Esophagus muscularis mucosa (tissue), 4 donors: ENCODE results near the gene SHMT2. TPM values are rescaled to one million over a fixed set of nuclear protein-coding genes. Genes with fewer than 3 reads are reported as not detected.

ENCODE experiments used
- DNase-seq: peaks from one replicate; pipeline ENCODE4 v3.0.0-alpha.2; 2017; ENCODE audit errors: extremely low spot score
- H3K27ac ChIP-seq, 4 donors: fragments of 200-600 bp; sonication (generic); replicated peaks in 1 of 4; 1 replicate in 3 of 4; 2 replicates in 1 of 4; pipeline ENCODE4 v1.5.1; 2016 to 2019; ENCODE audit warnings: mild to moderate bottlenecking in 1 of 4
- H3K27me3 ChIP-seq, 4 donors: fragments of 200-600 bp; sonication (generic); one replicate each; pipeline versions ENCODE4 v1.5.1 to v1.6.0; 2016 to 2019
- H3K36me3 ChIP-seq, 4 donors: fragments of 200-600 bp; sonication (generic); one replicate each; pipeline ENCODE4 v1.5.1; 2016 to 2019
- H3K4me1 ChIP-seq, 4 donors: fragments of 200-600 bp; sonication (generic); one replicate each; pipeline ENCODE4 v1.5.1; 2016 to 2019
- H3K4me3 ChIP-seq, 4 donors: fragments of 200-600 bp; sonication (generic); 1 replicate in 2 of 4; 2 replicates in 2 of 4; pipeline ENCODE4 v1.5.1; 2016 to 2019; ENCODE audit warnings: mild to moderate bottlenecking in 4 of 4, moderate library complexity in 1 of 4
- H3K9me3 ChIP-seq, 4 donors: fragments of 200-600 bp; sonication (generic); 1 replicate in 3 of 4; 2 replicates in 1 of 4; pipeline ENCODE4 v1.5.1; 2016 to 2019
- EP300 ChIP-seq: sonication (generic); formaldehyde crosslinking; IDR thresholded peaks from one replicate; pipeline ENCODE4 v1.6.1; 2017; ENCODE audit warnings: antibody characterized with exemption
- POLR2A ChIP-seq: fragments of 450-650 bp; IDR thresholded peaks from one replicate; pipeline ENCODE4 v1.6.1; 2017; ENCODE audit warnings: antibody characterized with exemption, moderate library complexity, mild to moderate bottlenecking, low read depth
- POLR2AphosphoS5 ChIP-seq, 2 donors: sonication (generic); formaldehyde crosslinking; IDR thresholded peaks; one replicate each; pipeline ENCODE4 v1.6.1; 2017; ENCODE audit warnings: antibody characterized with exemption in 2 of 2
- WGBS: methylation state at CpG from one replicate; pipeline ENCODE4 v1.1.5; 2018; 5-methylcytosine and 5-hydroxymethylcytosine counted together
- intact Hi-C: fragments of 100-400 bp; cut with DNase I; formaldehyde crosslinking; loops from one replicate; pipeline ENCODE4 v1.15.1; 2023
- total RNA-seq, 4 donors: library from RNA; depleted of rRNA; stranded (reverse); fragments of >200 nt; gene quantifications; one replicate each; pipeline versions ENCODE4 v1.1.0 to v1.2.1, GENCODE V29; 2016
- TF ChIP-seq, protein P1 (sequence below), 3 experiments: fragments of 200-600 bp in 2 of 3; fragments of 450-650 bp in 1 of 3; sonication (generic) in 2 of 3; IDR thresholded peaks; one replicate each; pipeline ENCODE4 v1.5.1; 2017 to 2019; ENCODE audit warnings: antibody characterized with exemption in 3 of 3, mild to moderate bottlenecking in 2 of 3, moderate library complexity in 1 of 3

The SHMT2 gene
- total RNA-seq, 4 donors from 2014 or later = 22.8 to 60.4 (median 34.6) TPM

DNA sequence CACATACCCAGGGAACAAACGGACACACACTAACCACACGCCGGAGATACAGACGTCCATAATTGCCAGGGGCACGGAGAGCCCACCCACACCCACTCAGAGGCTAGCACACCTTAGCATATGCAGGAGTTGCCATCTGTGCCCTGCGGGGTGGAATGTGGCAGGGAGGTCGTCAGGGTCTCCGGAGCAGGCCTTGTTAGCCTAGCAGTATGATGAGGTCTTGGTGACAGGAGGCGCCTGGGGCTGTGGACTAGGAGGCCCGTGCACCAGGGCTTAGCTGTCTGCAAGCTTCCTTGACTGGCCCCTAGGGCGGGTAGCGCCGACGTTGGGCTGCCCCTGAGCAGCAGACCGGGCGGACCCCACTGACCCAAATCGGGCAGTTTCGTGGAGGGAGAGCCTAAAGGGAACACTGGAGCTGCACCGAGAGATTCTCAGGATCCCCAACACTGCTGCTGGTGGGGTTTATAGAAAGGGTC, 11.5 kb downstream of the SHMT2 start:
- peaks cover 58 to 82% (median 72%) of the 10 kb centered on the region in 4 donors for H3K4me1 ChIP-seq
- WGBS = 18% methylated on average over 11 of the region's 19 CpGs
- no peak for DNase-seq
- H3K4me3 ChIP-seq = peak overlapping the region; percentile 58 to 59 (median 59)
- peaks cover 15 to 99% (median 59%) of the 10 kb centered on the region in 4 donors for H3K27me3 ChIP-seq
- no peaks in the 10 kb centered on the region for H3K9me3 ChIP-seq
- intact Hi-C loops = no loop called here
- H3K27ac ChIP-seq = no peak overlapping the region
- no peaks in the 10 kb centered on the region for H3K36me3 ChIP-seq
- no peak for TF ChIP-seq POLR2A
- TF ChIP-seq, protein P1, sequence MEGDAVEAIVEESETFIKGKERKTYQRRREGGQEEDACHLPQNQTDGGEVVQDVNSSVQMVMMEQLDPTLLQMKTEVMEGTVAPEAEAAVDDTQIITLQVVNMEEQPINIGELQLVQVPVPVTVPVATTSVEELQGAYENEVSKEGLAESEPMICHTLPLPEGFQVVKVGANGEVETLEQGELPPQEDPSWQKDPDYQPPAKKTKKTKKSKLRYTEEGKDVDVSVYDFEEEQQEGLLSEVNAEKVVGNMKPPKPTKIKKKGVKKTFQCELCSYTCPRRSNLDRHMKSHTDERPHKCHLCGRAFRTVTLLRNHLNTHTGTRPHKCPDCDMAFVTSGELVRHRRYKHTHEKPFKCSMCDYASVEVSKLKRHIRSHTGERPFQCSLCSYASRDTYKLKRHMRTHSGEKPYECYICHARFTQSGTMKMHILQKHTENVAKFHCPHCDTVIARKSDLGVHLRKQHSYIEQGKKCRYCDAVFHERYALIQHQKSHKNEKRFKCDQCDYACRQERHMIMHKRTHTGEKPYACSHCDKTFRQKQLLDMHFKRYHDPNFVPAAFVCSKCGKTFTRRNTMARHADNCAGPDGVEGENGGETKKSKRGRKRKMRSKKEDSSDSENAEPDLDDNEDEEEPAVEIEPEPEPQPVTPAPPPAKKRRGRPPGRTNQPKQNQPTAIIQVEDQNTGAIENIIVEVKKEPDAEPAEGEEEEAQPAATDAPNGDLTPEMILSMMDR (IDR thresholded peaks at IDR 0.05) = no peak
- no peak for TF ChIP-seq POLR2AphosphoS5 (IDR thresholded peaks at IDR 0.05)
- TF ChIP-seq EP300 = no peak

DNA sequence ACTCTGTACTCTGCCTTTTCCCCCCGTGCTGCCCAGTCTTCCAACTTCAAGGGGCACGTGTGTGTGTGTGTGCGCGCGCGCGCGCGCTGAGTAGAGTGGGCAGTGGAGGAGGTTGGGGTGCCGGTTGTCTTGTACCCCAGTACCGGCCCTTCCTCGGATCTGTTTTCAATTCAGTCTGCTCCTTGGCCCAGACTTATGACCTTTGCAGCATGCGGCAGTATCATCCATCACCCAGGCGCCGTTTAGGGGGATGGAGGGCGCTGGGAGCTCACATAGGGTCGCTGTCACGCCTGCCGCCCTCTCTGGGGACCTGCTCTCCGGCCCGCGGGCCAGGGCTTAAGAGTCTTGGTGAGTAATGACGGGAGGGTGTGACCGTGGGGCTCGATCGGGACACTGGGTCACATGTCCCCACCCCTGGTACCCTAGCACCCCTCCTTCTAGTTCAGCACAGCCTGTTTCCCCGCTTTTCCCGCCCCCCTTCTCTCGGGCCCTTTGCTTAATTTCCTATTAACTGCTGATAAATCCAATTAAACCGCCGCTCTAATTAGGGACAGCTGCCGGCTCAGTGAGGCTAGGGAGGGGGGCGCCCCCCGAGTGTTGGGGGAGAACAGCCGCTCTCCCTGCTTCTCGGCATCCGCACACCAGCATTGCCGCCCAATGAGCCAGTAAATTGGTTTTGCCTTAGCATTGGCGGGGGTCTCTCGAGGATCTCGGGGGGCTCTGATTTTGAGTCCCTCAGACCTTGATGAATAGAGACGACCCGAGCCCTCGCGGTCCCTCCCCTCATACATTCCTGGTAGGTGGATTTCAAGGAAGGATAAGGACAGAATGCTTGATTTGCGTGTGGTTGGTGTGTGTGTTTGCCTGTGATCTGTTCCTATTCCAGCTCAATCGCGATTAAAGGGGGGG, 12.1 kb downstream of the SHMT2 start:
- no peaks in the 10 kb centered on the region for H3K36me3 ChIP-seq
- TF ChIP-seq POLR2A (no peak), POLR2AphosphoS5 (IDR thresholded peaks at IDR 0.05) (no peak), EP300 (no peak)
- TF ChIP-seq, protein P1 (IDR thresholded peaks at IDR 0.05) = no peak

DNA sequence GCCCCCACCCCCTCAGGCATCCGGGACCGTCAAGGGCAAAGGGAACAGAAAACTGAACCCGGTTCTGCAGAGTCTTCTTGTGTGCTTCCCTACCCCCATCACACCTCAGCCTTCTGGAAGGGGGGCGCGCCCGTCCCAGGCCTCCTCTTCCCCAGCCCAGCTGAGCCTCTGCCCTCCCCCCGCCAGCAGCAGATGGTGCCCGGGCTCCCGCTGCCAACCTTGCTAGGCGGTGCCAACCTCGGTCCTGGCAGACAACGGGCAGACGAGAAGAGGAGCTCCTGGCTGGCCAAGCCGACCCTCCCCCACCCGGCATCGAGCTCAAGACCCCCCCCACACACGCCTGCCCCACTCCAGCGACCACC, 12.8 kb downstream of the SHMT2 start:
- H3K4me3 ChIP-seq = peak overlapping the region in 3 of 4 donors; percentile 21 to 52 (median 42)
- TF ChIP-seq, protein P1 (IDR thresholded peaks at IDR 0.05) = no peak
- TF ChIP-seq POLR2AphosphoS5 (IDR thresholded peaks at IDR 0.05) (no peak), POLR2A (no peak), EP300 (no peak)
- WGBS = 3% methylated on average over 11 of the region's 18 CpGs

More for the DNA sequence above, 12.1 kb downstream of the SHMT2 start:
- Histone ChIP-seq H3K4me3 (peak overlapping the region in 1 of 4 donors; percentile 59), H3K4me1 (peaks cover 58 to 75% (median 69%) of the 10 kb centered on the region in 4 donors), H3K27me3 (peaks cover 14 to 96% (median 59%) of the 10 kb centered on the region in 4 donors), H3K9me3 (no peaks in the 10 kb centered on the region), H3K27ac (no peak overlapping the region)
- 9% methylated on average over 32 of the region's 48 CpGs for WGBS
- DNase-seq = no peak
- intact Hi-C loops = no loop called here

DNA sequence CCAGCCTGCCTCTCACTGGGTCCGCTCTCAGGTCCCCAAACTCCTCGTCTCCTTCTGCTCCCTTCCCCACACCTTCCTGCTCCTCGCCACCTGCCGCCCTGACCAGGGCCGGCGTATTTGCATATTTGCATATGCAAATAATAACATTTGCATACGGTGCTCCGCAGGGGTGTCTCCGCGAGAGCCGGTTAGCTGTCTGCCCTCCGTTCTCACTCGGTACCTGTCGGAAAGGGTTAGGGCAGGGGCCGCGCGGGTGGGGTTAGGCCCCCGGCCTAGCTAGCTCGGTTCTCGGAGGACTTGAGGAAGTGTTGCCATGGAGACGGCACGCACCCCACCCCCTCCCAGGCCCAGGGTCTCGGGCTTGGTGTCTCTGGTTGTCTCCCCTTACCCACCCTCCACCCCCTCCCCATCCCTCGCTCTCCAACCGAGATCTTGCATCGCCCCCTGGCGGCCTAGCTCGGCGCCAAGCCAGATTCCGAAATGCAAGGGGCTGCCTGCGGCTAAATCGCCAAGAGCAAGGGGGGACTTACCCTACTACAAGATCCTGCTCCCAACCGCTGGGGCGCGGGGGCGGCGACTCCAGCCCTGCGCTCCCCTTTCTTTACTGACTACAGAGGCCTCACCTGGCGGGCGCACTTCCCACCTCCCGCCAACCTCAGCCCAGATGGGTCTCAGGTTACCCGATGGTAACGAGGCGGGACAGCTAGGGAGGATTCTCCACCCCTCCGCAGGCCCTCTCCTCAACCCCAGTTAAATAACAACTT, 13.4 kb downstream of the SHMT2 start:
- no peak for DNase-seq
- TF ChIP-seq POLR2AphosphoS5 (IDR thresholded peaks at IDR 0.05) (no peak), EP300 (no peak)
- TF ChIP-seq, protein P1 (IDR thresholded peaks at IDR 0.05) = peak; percentile 20 to 64 (median 50)
- Histone ChIP-seq H3K27me3 (peaks cover 10 to 87% (median 53%) of the 10 kb centered on the region in 4 donors), H3K9me3 (no peaks in the 10 kb centered on the region), H3K36me3 (no peaks in the 10 kb centered on the region), H3K27ac (no peak overlapping the region), H3K4me3 (peak overlapping the region; percentile 21 to 52 (median 40)), H3K4me1 (peaks cover 57 to 65% (median 62%) of the 10 kb centered on the region in 4 donors)
- intact Hi-C loops = loop anchor here (1.0 kb wide), 1 partner anchor 29 kb away; no protein-coding TSS in a partner anchor
- WGBS = 10% methylated on average over 13 of the region's 45 CpGs

More for the DNA sequence above, 12.8 kb downstream of the SHMT2 start:
- H3K27me3 ChIP-seq = peaks cover 10 to 93% (median 57%) of the 10 kb centered on the region in 4 donors
- DNase-seq = no peak
- no peaks in the 10 kb centered on the region for H3K9me3 ChIP-seq
- H3K36me3 ChIP-seq = no peaks in the 10 kb centered on the region
- peaks cover 58 to 69% (median 66%) of the 10 kb centered on the region in 4 donors for H3K4me1 ChIP-seq
- H3K27ac ChIP-seq = no peak overlapping the region
- intact Hi-C loops = no loop called here
